Amniotic stem cell (primary cell): ENCODE results near the gene BMS1.
"Not testable (repeated sequence)": the region's sequence is repeated elsewhere in the genome, so short reads cannot be mapped to it uniquely, and the experiment has no call there.

ENCODE experiments used
- DNase-seq: peaks from one replicate; lab custom pipeline; 2025; lab: John Stamatoyannopoulos, UW

The BMS1 gene

DNA sequence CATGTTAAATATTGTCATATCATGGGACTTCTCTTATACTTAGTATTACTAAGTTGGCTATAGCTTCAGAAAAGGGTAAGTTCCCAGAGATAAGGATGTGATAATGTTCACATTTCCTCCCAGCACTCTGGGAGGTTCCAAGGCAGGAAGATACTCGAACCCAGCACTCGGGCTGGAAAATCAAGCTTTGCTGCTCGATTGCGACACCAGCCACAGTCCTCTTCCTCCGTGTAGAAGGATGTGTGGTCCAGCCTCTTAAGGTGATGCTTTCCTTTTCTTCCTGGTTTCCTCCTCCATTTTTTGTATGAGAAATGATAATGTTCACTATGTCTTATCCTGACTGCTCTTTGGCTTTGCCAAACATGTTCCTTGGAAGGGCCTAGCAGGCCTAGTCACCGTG lies 3.2 kb downstream of the BMS1 start:
- DNase-seq = no peak

DNA sequence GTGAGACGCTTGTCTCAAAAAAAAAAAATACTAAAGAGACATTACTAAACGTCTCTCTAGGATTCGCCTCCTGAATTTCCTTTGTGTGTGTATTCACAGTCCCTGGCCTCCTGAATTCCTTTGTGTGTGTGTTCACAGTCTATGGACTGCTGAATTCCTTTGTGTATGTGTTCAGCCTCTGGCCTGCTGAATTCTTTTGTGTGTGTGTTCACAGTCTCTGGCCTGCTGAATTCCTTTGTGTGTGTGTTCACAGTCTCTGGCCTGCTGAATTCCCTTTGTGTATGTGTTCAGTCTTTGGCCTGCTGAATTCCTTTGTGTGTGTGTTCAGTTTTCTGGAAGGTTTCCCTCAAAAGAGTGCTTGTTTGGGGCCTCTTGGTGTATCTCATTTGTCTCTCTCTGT lies 8.2 kb downstream of the BMS1 start:
- no peak for DNase-seq

DNA sequence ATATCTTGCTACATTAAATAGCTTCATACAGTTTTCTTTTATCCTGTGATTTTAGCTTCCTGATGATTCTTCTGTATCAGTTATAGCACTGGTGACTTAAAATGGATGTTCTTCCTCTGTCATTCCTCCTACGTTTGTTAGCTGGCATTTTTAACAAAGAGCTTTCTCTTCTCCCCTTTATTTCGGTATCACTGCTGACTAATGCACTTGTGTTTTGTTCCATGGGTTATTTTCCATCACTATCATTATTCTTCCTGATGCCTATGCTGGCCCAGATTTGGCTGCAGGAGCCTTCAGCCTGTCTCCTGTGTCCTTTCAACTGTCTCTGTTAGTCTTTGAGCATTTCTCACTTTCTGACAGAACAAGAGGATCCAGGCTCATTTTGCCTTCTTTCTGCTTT lies 13.1 kb downstream of the BMS1 start:
- no peak for DNase-seq

DNA sequence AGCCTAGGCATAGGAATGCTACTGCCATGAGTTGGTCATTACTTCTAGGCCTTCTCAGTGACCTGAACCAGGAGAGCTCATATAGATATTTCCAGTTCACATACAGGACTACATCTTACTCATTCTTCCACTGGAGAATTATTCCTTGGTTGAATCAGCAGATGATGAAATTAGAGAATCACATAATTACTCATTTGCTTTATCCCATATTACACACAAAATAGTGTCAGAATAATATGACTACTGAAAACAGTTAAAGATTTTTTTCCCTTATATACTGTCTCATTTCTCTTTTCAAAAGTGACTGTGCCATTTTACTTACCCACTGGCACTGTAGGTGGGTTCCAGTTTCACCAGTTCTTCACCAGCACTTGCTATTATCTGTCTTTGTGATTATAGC lies 18.5 kb downstream of the BMS1 start:
- no peak for DNase-seq

DNA sequence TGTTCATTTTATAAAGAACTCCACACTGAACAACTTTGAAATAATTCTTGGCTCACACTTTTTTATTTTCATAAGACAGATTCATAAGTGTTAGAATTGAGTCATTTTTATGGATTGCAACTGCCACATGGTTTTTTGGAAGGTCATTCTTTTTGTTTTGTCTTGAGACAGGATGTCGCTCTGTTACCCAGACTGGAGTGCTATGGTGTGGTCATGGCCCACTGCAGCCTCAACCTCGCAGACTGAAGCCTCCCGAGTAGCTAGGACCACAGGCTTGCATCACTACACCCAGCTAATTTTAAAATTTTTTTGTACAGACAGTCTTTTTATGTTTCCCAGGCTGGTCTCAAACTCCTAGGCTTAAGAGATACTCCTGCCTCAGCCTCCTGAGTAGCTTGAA lies 20.3 kb downstream of the BMS1 start:
- no peak for DNase-seq

DNA sequence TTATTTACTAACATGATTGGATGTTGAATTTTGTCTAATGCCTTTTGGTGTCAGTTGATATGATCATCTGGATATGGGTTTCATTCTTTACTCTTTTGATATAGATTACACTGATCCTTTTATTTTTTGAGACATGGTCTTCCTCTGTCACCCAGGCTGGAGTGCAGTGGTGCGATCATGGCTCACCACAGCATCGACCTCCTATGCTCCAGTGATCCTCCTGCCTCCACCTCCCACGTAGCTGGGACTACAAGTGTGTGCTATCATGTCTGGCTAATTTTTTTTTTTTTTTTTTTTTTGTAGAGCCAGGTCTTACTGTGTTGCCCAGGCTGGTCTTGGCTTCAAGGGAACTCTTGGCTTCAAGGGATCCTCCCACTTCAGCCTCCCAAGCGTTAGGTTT lies 27.1 kb downstream of the BMS1 start:
- no peak for DNase-seq

DNA sequence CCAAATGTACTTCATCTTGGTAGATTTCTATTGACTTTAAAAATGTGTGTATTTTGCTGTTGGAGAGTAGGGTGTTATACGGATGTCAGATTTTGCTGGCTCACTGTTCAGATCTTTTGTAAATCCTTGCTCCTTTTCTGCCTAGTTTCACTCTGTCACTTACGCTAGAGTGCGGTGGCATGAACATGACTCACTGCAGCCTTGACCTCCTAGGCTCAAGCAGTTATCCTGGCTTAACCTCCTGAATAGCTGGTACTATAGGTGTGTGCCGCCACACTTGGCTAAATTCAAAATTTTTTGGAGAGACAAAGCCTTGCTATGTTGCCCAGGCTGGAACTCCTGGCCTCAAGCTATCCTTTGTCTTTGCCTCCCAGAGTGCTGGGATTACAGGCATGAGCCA lies 29.4 kb downstream of the BMS1 start:
- DNase-seq = no peak

DNA sequence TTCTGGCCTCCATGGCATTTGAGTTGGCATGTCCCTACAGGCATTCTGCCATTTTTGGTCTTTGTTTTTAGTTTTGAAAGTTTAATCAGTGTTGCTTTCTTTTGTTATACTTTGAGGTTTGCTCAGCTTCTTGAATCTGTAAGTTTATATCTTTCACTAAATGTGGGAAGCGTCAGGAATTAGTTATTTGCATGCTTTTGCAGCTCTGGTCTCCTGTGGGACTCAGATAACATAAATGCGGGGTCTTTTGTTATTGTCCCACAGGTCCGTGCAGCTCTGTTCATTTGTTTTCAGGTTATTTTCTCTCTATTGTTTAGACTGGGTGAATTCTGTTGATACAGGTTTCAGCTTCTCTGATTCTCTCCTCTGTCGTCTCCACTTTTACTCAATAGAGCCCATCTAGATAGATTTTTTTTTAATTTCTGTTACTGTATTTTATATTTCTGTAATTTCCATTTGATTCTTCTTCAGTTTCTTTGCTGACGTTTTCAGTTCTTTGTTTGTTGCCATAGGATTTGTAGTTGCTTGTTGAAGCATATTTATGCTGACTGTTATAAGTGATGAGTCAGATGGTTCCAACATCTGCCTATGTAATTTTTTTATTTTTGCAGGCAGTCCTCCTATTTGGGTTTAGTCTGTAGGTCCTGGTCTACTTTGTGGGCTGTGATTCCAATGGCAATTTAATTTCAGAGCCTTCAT lies 31.5 kb downstream of the BMS1 start:
- not testable (repeated sequence) for DNase-seq

DNA sequence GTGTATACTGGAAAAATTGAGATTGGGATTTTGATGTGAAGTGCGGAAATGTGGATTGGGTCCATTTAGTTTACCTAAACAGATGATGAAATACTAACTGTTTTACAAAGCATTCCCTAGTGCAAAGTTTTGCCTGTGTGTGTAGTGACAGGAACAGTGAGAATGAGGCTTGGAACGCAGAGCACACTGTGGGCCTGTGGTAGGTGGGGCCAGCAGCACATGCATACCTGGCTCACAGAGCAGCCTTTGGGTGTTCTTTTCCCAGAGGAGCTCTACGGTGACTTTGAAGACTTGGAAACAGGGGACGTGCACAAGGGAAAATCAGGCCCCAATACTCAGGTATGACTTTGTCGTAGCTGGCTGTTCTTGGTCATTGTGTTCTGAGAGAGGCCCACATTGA lies 33.7 kb downstream of the BMS1 start:
- DNase-seq = not testable (repeated sequence)

DNA sequence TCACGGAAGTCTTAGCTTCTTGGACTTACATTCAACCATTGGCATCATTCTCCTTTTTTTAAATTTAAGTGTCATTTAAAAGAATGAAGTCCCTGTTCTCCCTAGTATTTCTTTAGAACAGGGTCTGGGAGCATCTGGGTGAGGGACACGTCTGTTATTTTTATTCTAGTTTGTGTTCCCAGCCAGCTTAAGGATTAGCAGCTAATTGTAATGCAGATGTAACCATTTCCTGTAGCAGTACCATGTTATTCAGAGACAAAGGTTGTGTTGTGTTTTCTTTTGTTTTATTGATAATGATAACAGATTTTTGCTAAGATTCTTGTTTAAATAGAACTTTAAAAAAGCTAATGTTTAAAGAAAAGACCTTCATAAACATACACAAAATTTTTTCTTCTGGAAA lies 34.3 kb downstream of the BMS1 start:
- DNase-seq = no peak

DNA sequence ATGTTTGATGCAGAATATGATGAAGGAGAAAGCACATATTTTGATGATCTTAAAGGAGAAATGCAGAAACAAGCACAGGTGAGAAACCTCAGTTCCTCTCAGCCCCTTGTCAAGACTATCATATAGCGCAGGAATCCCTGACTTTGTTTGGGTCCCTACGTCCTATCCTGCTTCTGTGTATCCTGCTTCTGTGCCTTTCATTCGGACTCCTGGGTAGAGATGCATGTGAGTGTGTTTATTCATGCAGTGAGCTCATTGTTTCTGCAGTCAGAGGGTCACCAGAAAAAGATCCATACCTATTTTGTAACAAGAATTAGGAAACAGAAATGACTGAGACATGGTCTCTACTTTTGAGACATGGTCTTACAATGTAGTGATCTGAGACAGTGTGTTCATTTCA lies 34.8 kb downstream of the BMS1 start:
- DNase-seq = not testable (repeated sequence)

DNA sequence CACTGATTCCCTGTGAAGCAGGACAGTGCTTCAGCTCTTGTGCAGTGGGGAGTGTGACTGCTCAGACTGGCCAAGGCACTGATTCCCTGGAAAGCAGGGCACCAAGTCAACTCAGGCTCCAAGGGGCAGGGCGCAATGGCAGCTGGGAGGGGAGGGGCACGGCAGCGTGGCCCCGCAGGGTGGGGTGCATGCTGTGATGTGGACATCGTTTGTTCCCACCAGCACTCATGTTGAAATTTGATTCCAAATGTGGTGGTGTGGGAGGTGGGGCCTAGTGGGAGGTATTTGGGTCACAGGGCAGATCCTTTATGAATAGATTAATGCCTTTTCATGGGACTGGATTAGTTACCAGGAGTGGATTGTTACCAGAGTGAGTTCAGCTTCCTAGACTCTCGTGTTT lies 44.2 kb downstream of the BMS1 start:
- not testable (repeated sequence) for DNase-seq

DNA sequence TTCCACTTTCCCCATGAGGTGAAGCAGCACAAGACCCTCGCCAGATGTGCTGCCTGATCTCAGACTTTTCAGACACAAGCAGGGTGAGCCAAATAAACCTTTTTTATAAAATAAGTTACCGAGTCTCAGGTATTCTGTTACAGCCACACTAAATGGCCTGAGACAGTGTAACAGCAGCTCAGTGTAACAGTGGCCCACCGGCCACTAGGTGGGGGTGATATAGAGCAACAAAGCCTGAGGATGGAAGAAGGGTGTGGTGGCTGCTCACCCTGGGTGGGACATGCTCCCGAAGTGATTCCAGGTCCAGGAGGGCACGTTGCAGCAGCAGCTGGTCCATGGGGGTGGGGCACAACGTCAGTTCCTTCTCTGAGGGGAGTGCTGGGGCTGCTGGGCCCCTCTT lies 44.6 kb downstream of the BMS1 start:
- DNase-seq = no peak

DNA sequence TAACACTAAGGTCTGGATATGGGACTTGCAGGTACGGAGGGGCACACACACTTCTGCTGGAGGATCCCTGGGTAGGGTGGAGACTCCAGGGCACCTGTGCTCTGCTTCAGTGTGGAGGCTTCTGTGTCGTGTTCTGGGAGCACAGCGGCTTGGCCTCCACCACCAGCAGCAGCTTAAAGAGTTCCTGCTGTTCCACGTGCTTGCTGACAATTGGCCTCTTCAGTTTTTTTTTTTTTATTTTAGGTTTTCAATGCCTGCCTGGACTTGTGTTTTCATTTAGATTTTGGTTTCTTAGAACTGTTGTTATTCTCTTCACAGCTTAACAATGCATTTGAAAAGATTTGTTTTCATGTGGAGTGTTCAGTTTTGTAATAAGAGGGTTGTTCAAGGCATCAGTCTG lies 45.8 kb downstream of the BMS1 start:
- DNase-seq = not testable (repeated sequence)

DNA sequence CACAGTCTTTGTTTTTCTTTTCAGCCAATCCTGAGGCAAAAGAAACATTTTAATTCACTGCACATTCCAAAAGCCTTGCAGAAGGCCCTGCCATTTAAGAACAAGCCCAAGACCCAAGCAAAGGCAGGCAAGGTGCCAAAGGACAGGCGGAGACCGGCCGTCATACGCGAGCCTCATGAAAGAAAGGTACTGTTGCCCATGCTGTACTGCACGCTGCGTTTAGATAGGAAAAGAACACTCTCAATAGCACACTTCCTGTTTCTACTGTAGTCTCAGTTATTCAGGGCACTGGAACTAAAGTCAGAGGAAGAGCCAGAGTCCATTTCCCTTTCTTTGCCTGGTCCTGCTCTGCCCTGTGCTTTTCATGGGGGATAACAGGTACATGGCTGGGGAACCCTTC lies 47.6 kb downstream of the BMS1 start:
- DNase-seq = no peak

DNA sequence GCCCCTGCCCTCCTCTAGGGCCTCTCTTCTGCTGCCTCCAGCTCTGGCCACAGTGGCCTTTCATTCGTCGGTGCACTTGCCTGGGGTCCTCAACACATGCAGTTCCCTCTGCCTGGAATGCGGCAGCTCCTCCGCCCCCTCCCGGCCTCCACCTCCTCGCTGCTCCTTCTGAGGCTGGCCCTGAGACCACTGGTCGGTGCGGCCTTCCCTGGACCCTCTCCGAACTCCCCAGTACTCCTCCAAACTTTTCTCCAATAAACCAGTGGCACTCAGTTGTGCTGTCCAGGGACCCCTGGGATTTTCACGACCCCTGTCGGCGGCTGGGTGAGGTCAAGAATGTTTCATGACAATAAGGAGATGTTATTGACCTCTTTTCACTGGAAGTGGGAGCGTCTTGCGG lies 53.5 kb downstream of the BMS1 start:
- no peak for DNase-seq

DNA sequence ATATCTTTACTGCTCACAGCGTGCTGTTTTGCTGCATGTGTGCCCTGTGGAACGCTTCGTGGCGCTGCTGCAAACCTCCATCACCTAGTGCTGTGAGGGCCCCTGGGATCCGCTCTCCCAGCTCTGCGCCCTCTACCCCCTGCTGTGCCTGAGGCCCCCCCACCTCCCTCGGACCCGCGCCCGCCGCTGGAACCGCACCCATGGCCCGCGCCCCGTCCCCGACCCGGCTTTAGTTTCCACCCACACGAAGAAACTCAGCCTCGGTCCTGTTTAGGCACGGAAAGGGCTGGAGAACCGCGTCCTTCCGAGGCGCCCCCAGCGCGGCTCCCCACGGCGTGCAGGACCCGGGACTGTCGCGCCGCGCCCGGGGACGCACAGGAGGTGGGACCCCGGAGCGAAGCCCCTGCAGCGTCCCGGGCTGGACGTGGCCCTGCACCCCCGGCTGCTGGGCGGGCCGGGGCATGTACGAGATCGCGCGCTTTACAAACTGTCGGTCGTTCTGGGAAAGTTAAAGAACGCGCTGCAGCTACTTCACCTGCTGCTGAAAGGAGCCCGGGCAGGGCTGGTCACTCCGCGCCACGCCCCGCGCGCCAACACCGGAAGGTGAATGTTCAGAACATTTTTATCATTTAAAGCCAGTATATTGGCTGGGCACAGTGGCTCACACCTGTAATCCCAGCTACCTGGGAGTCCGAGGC lies 54.3 kb downstream of the BMS1 start:
- DNase-seq = no peak

DNA sequence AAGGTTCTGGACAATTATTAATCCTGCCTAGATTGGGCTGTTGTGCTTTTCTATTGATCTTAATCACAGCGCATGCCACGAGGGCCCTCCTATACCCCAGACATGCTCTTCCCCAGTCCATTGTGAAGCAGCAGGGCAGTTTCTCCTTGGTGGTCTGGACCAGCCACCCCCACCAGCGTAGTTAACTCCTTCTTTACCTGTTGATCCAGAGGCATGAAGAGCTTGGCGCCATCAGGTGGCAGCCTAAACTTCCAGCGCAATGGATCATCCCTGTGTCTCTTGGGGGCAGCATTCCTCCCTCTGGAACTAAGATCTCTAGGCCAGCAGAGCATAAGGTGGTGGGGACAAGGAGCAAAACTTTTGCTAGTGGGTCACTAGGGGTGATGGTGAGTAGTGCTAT lies 62.2 kb downstream of the BMS1 start:
- not testable (repeated sequence) for DNase-seq

DNA sequence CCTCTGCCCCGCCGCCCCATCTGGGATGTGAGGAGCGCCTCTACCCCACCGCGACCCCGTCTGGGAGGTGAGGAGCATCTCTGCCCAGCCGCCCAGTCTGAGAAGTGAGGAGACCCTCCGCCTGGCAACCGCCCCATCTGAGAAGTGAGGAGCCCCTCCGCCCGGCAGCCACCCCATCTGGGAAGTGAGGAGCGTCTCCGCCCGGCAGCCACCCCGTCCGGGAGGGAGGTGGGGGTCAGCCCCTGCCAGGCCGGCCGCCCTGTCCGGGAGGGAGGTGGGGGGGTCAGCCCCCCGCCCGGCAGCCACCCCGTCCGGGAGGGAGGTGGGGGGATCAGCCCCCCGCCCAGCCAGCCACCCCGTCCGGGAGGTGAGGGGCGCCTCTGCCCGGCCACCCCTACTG lies 64.7 kb downstream of the BMS1 start:
- DNase-seq = not testable (repeated sequence)

DNA sequence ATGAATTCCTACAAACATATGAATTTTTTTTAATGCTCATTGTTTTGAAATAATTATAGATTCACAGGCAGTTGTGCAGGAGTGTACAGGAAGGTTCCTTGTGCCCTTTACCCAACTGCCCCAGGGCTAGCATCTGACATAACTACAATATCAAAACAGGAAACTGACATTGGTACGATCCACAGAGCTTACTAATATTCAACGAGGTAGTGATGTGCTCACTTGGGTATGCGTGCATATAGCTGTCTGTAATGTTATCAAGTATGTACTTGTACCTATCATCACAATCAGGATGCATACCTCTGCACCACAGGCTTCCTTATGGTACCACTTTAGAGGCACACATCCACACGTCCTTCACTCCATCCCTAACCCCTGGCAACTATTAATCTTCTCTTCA lies 68.3 kb downstream of the BMS1 start:
- DNase-seq = no peak

DNA sequence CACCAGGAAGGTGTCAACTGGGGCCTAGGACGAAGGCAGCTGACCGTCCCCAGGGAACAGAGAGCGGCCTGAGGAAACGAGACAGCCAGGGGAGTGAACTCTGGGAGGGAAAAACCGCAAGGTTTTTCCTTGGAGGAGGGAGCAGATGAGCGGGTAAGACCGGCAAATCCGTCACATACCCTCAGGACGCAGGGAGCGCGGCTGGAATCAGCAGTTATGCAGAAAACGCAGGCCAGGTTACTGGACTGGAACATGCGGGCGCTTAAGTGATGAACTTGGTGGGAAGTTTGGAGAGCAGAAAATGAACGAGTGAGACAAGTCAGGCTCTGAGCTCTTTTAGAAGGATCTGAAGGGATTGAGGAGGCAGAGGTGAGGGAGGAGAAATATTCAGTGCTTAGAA lies 76.7 kb downstream of the BMS1 start:
- no peak for DNase-seq

DNA sequence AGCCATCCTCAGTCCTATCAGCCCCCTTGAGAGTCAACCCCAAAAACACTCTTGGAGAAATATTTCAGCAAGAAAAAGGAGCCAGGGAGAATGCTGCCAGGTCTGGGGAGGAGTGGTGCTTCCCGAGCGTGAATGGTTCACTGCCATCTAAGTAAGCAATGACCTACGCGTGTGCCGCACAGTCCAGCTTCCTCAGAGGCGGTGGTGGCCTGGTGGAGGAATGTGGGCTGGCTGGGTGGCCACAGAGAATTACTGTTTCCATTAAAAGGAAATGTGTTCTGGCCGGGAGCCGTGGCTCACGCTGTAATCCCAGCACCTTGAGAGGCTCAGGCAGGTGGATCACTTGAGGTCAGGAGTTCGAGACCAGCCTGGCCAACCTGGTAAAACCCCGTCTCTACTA lies 77.4 kb downstream of the BMS1 start:
- not testable (repeated sequence) for DNase-seq

DNA sequence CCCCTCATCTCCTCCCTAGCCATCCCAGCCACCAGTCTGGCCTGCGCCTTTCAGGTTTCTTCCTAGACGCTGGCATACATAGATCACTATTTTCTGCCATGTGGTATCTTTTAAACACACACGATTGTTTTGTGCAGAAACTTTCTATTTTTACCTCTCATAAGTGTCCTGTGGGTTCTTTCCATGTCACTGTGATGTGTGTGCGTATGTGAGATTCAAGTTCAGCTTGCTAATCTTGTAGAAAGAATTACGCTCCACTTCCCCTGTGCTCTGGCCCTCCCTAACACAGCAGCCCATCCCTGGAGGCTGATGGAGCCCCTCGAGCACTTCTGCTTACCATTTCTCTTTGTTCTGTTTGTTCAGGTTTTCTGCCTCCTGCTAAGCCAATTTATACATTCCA lies 80.2 kb downstream of the BMS1 start:
- not testable (repeated sequence) for DNase-seq

DNA sequence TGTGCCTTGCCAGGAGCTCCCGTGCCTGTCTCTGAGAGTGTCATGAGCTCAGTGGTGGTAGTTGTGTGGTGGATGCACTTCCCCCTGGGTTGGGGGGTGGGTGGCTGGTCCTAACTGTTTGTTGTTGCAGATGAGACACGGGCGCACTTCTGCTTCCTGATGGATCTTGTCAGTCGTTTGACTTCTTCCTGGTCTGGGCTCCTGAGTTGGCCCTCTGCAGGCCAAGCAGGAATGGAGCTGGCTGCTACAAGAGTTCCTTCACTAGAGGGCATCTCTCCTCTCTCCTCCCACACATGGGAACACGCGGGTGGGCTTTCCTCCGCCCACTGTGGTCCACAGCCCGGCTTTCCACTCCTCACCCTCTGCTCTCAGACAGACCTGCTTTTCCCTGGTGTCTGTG lies 82.0 kb downstream of the BMS1 start:
- DNase-seq = no peak
